HFF-Myc (cell line): ENCODE measurements around the gene C1orf74.

Experiments used
- DNase-seq: peaks from one replicate; pipeline ENCODE4 v3.0.0-alpha.2; 2011; ENCODE audit warnings: low read depth; ENCODE audit errors: extremely low read depth
- H3K4me3 ChIP-seq: replicated peaks from 2 replicates; pipeline ENCODE4 v1.5.1; 2011; ENCODE audit warnings: low read depth, mild to moderate bottlenecking, control low read depth, low read length
- TF ChIP-seq, protein P1 (sequence below): IDR thresholded peaks from 2 replicates; pipeline ENCODE4 v1.5.1; 2012; ENCODE audit warnings: mild to moderate bottlenecking, low read depth, low read length, control low read depth; ENCODE audit errors: missing control alignments

Gene C1orf74

DNA sequence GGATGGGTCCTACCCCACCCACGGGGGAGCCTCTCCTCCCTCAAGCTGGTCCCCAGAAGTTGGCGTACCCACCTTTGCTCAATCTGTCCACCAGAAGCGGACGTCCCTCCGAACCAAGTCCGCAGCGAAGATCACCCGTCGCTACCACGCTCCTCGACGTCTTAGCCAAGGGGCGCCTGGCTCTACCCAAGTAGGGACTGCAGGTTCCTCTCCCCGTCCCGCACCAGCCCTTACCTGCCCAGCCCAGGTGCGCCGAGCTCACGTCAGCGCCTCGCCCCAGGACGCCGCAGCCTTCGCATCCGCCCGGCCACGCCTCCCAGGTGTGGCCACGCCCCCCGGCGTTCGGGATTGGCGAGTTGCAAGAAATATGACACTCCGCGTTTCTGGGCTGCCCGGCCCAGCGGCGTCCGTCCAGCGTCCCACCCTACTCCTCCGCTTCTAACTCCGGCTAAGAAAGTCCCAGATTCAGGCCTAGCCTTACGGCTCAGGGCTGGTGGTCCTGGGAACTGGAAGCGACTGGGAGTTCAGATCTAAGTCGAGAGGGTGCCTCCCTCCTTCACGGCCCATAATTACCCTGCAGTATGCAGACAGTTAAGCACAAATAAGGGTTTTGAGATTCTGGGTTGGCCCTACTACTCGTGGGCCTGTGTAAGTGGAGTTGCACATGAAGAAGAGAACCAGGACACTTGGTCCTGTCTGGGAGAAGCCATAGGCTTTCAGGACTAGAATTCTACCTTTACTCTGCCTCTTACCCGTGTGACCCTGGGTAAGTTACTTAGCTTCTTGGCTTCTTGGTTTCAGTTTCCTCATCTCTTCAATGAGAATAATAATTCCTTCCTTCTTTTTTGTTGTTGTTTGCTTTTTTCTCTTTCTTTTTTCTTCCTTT, 21.8 kb upstream of the C1orf74 start, which contains the start of gene IRF6:
Gene IRF6 (minus strand): TSS at position 268 of the 886 bp plus-strand sequence. CDS start 4,729 bp downstream, outside the sequence.
- DNase-seq: no peak
- peak within 1 kb of the TSS; percentile 34 for H3K4me3 ChIP-seq
- TF ChIP-seq, protein P1, sequence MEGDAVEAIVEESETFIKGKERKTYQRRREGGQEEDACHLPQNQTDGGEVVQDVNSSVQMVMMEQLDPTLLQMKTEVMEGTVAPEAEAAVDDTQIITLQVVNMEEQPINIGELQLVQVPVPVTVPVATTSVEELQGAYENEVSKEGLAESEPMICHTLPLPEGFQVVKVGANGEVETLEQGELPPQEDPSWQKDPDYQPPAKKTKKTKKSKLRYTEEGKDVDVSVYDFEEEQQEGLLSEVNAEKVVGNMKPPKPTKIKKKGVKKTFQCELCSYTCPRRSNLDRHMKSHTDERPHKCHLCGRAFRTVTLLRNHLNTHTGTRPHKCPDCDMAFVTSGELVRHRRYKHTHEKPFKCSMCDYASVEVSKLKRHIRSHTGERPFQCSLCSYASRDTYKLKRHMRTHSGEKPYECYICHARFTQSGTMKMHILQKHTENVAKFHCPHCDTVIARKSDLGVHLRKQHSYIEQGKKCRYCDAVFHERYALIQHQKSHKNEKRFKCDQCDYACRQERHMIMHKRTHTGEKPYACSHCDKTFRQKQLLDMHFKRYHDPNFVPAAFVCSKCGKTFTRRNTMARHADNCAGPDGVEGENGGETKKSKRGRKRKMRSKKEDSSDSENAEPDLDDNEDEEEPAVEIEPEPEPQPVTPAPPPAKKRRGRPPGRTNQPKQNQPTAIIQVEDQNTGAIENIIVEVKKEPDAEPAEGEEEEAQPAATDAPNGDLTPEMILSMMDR: no peak

DNA sequence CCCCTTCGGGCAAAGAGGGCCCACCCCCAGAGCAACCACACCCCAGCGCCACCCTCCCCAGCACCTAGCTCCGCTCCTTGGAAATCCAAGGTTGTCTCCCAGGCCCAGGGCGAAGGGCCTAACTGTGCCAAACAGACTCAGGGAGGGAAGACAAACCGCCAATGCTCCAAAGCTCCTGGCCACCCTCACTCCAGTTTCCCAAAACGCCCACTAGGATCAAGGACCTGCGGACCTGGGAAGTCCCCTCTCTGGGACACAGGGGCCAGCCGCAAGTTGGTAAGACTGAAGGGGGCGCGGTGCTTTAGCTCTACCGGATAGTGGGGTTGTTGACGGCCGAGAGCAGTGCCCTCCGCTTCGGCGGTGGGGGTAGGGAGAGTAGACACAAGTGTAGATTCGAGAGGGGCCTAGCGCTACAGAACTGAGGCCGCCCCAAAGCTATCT, 21.0 kb upstream of the C1orf74 start:
- H3K4me3 ChIP-seq: peak overlapping the region; percentile 34; the same call in 1 of the 2 replicates
- TF ChIP-seq, protein P1: no peak
- no peak for DNase-seq

DNA sequence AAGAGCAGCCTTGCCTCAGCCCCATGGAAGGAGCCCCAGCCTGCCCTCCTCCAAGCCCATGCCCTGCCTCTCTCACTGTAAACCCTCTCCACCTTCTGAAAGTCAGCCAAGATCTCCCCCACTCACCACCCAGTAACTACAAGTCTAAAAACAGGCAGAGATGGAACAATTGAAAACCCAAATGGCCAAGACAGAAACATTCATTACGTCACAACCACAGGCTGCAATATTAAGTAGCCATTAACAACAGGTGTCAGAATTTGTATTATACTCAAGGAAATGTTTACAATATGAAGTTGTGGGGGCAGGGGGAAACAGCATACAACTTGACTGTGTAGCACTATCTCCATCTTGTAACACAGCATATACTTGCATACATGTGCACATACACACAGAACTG, 19.2 kb upstream of the C1orf74 start:
- DNase-seq: no peak
- TF ChIP-seq, protein P1: no peak
- no peak overlapping the region for H3K4me3 ChIP-seq

DNA sequence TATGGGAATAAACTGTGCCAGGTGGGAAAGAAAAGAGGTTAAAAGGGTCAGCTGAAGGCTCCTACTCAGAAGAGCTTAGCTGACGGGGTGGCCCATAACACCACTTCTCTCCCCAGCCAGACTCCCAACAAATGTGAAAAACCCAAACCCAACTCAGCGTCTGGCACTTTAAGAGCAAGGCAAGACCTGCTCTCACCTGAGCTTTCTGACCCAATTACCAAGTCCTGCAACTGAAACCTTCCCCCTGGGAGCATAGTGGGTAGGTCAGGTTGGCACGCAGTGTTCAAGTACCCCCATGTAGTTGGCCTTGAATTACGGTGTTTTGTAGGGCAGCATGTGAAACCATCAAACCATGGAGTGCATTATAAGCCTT, 18.4 kb upstream of the C1orf74 start:
- DNase-seq: no peak
- TF ChIP-seq, protein P1: no peak
- H3K4me3 ChIP-seq: no peak overlapping the region

DNA sequence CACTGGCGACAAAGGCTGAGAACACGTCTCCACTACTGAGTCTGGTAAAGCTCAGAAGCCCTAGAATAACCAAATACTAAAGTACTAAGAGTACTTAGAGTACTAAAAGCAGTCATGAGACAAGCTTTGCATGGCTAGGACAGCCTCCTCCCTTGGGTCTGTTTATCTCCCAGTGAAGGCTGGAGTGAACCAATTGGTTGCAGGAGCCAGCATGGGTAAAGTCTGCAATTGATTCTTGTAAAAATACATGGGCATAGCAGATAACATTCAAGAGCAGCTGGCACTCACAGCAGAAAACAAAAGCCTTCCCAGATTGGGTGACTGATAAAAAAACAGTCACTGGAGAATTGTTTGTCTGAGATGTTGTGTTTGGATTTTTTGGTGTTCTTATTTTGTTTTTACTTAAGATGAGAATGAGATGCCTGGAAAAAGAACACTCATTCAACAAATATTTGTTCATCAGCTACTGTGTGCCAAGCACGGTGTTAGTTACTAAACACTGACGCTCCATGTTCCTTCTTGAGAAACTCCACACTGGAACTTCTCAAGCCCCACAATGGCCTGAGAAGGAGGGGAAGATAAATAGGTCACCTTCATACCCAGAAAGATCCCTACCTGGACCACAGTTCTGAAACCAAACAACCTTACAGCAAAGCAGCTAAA, 17.9 kb upstream of the C1orf74 start:
- DNase-seq: no peak
- H3K4me3 ChIP-seq: no peak overlapping the region
- TF ChIP-seq, protein P1: no peak

DNA sequence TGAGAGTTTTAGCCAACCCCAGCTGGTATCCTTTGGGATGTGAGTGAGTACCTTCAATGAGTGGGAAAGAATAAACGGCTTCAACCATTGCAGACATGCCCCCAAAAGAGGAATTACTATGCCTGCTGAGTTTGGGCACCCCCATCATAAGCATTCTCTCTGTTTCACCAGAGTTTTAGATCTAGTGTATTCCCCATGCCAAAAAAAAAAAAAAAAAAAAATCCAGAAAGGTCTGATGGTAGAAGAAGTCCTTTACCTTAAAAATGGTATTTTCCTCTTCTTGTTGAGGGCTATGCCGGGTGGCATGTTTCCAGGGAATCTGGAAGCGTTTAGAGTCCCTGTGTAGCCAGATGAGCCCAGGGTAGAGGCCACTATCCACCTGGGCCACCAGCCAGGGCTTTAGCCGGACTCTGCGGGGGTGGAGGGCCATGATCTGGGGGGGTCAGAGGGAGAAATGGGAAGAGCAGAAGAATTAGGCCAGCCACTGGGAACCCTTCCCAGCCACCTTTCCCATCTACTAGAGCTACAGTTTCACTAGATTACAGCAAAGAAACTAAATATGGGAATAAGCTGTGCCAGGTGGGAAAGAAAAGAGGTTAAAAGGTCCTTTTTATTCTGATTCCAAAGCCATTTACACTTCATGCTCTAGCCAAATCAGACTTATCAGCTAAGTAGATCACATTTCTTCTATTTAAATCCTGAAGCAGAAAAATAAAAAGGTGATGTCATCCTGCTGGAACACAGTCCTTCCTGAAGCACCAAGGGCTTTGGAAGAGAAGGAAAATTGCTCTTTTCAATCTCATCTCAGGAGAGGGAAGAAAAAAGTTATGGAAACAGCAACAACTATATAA, 16.9 kb upstream of the C1orf74 start:
- no peak for DNase-seq
- TF ChIP-seq, protein P1: no peak

More for the DNA sequence above, 16.9 kb upstream of the C1orf74 start:
- no peak overlapping the region for H3K4me3 ChIP-seq
